Mesothelial cell of epicardium (in vitro differentiated cells): ENCODE measurements around the gene FAF2. TPM values are rescaled to one million over a fixed set of nuclear protein-coding genes. Genes with fewer than 3 reads are reported as not detected.
"Not testable (repeated sequence)": the region's sequence is repeated elsewhere in the genome, so short reads cannot be mapped to it uniquely, and the experiment has no call there.

Source experiments
- DNase-seq, 2 experiments: peaks; one replicate each; pipeline ENCODE4 v3.0.0; 2021; ENCODE audit warnings: low spot score in 2 of 2; ENCODE audit not compliant: unreplicated experiment in 2 of 2
- H3K27ac Mint-ChIP-seq: 2 replicates; pipeline ENCODE4 v1.8.0; 2021; ENCODE audit warnings: mixed read lengths
- H3K27me3 Mint-ChIP-seq: 2 replicates; pipeline ENCODE4 v1.8.0; 2021; ENCODE audit warnings: low read depth, mixed read lengths
- H3K36me3 Mint-ChIP-seq: 2 replicates; pipeline ENCODE4 v1.8.0; 2021; ENCODE audit warnings: mixed read lengths
- H3K4me1 Mint-ChIP-seq: 2 replicates; pipeline ENCODE4 v1.8.0; 2021; ENCODE audit warnings: mixed read lengths
- H3K4me3 Mint-ChIP-seq: 2 replicates; pipeline ENCODE4 v1.8.0; 2021; ENCODE audit warnings: mild to moderate bottlenecking, moderate library complexity, mixed read lengths
- H3K9me3 Mint-ChIP-seq: 2 replicates; pipeline ENCODE4 v1.8.0; 2021; ENCODE audit warnings: mixed read lengths
- CTCF ChIP-seq: fragments of 200-600 bp; sonication (generic); IDR thresholded peaks from one replicate; pipeline ENCODE4 v1.5.0; 2021; ENCODE audit warnings: antibody characterized with exemption; ENCODE audit not compliant: unreplicated experiment
- total RNA-seq: library from RNA; stranded (reverse); gene quantifications from 3 replicates; pipeline ENCODE4 v1.2.1, GENCODE V29; 2021

FAF2 gene
- total RNA-seq, 1 donor from 2014 or later = 52.7 TPM

GRCh38 chr5:176474476-176474875 lies 26.3 kb downstream of the FAF2 start:
- Mint-ChIP-seq H3K4me1 (no peaks in the 10 kb centered on the region), H3K27ac (no peak overlapping the region), H3K36me3 (peaks cover 39% of the 10 kb centered on the region)

GRCh38 chr5:176481711-176482110 lies 33.5 kb downstream of the FAF2 start:
- Mint-ChIP-seq H3K27me3 (no peaks in the 10 kb centered on the region), H3K36me3 (peaks cover 23% of the 10 kb centered on the region), H3K4me3 (no peak overlapping the region), H3K27ac (no peak overlapping the region), H3K4me1 (no peaks in the 10 kb centered on the region), H3K9me3 (no peaks in the 10 kb centered on the region)
- DNase-seq = no peak
- no peak for TF ChIP-seq CTCF

More at GRCh38 chr5:176474476-176474875, 26.3 kb downstream of the FAF2 start:
- Mint-ChIP-seq H3K4me3 (no peak overlapping the region), H3K9me3 (peaks cover 25% of the 10 kb centered on the region), H3K27me3 (no peaks in the 10 kb centered on the region)
- DNase-seq = no peak
- TF ChIP-seq CTCF = no peak

- Mint-ChIP-seq H3K36me3 (peaks cover 34% of the 10 kb centered on the region), H3K4me1 (no peaks in the 10 kb centered on the region), H3K4me3 (no peak overlapping the region), H3K27me3 (no peaks in the 10 kb centered on the region), H3K9me3 (no peaks in the 10 kb centered on the region), H3K27ac (no peak overlapping the region)
- no peak for TF ChIP-seq CTCF
- no peak for DNase-seq
These were observed 37.0 kb downstream of the FAF2 start for GRCh38 chr5:176485176-176485575.

GRCh38 chr5:176486189-176486757 lies 38.1 kb downstream of the FAF2 start:
- H3K9me3 Mint-ChIP-seq = no peaks in the 10 kb centered on the region
- H3K27ac Mint-ChIP-seq = no peak overlapping the region
- DNase-seq = no peak
- H3K4me3 Mint-ChIP-seq = no peak overlapping the region
- H3K36me3 Mint-ChIP-seq = peaks cover 37% of the 10 kb centered on the region
- no peaks in the 10 kb centered on the region for H3K27me3 Mint-ChIP-seq
- H3K4me1 Mint-ChIP-seq = no peaks in the 10 kb centered on the region
- no peak for TF ChIP-seq CTCF

- H3K27ac Mint-ChIP-seq, H3K4me1 Mint-ChIP-seq, H3K9me3 Mint-ChIP-seq, H3K4me3 Mint-ChIP-seq, DNase-seq, H3K27me3 Mint-ChIP-seq: not testable (repeated sequence)
- H3K36me3 Mint-ChIP-seq = peaks cover 33% of the 10 kb centered on the region
These were observed 39.0 kb downstream of the FAF2 start for GRCh38 chr5:176487160-176487559.

- peaks cover 32% of the 10 kb centered on the region for H3K36me3 Mint-ChIP-seq
- H3K4me1 Mint-ChIP-seq = no peaks in the 10 kb centered on the region
- no peaks in the 10 kb centered on the region for H3K27me3 Mint-ChIP-seq
- DNase-seq = no peak
- no peak overlapping the region for H3K4me3 Mint-ChIP-seq
- no peak overlapping the region for H3K27ac Mint-ChIP-seq
- no peak for TF ChIP-seq CTCF
- no peaks in the 10 kb centered on the region for H3K9me3 Mint-ChIP-seq
These were observed 40.9 kb downstream of the FAF2 start for GRCh38 chr5:176489077-176489476.
